HUES48 (cell line): ENCODE results near the gene ACTL8.

Experiments
- H3K27ac ChIP-seq: one replicate; pipeline ENCODE4 v1.7.0; 2013; ENCODE audit warnings: low read depth, low read length, inconsistent platforms
- H3K27me3 ChIP-seq: 2 replicates; pipeline ENCODE4 v1.6.1; 2013; ENCODE audit warnings: mild to moderate bottlenecking, low read length; ENCODE audit not compliant: control insufficient read depth, insufficient read depth
- H3K36me3 ChIP-seq: 2 replicates; pipeline ENCODE4 v1.6.1; 2013; ENCODE audit warnings: low read length; ENCODE audit not compliant: control insufficient read depth, insufficient read depth
- H3K4me1 ChIP-seq: 2 replicates; pipeline ENCODE4 v1.6.1; 2013; ENCODE audit warnings: mild to moderate bottlenecking, low read length; ENCODE audit not compliant: control insufficient read depth, insufficient read depth
- H3K4me3 ChIP-seq: 2 replicates; pipeline ENCODE4 v1.5.1; 2013; ENCODE audit warnings: mild to moderate bottlenecking, low read depth, low read length
- H3K9ac ChIP-seq: 2 replicates; pipeline ENCODE4 v1.6.1; 2013; ENCODE audit warnings: mild to moderate bottlenecking, low read depth, low read length, moderate library complexity
- H3K9me3 ChIP-seq: 2 replicates; pipeline ENCODE4 v1.6.1; 2013; ENCODE audit warnings: low read length; ENCODE audit not compliant: control insufficient read depth, insufficient read depth

ACTL8 gene

DNA sequence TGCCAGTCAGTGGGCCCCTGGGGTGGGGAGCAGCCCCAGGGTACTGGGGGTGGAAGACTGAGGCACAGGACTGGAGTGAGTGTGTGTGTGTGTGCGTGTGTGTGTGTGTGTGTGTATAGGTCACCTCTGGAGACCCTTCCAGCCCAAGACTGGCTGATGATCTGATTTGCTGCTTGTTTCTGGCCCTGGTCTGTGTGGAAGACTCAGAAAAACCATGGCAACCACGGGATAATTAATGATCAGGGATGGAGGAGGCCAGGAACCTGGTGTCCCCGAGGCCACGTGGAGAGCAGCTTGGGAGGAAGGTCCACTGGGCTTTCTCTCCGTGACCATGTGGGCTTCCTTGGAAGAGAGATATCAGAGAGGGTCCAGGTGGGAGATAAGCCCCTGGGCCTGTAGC lies 4.8 kb upstream of the ACTL8 start:
- H3K27me3 ChIP-seq = no peaks in the 10 kb centered on the region
- H3K4me3 ChIP-seq = no peak overlapping the region
- H3K27ac ChIP-seq = no peak overlapping the region
- peaks cover 13% of the 10 kb centered on the region for H3K9me3 ChIP-seq
- no peaks in the 10 kb centered on the region for H3K36me3 ChIP-seq
- no peak overlapping the region for H3K9ac ChIP-seq
- H3K4me1 ChIP-seq = no peaks in the 10 kb centered on the region

DNA sequence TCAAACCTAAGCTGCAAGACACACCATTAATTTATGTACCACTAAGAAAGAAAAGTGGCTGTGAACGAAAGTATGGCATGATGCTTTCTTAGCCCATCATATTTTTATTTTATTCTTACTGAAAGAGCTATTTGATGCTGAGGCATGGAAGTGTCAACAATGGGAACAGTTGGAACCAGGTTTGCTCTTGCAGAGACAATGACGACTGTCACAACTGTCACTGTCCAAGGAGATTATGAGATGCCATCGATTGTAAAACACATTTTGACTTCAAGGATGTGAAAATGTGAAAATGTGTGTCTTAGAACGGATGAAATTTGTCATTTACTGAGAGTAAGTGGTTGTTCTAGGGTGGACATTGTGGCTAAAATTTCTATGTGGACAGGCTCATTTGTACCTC lies 2.8 kb upstream of the ACTL8 start:
- no peak overlapping the region for H3K4me3 ChIP-seq
- H3K9ac ChIP-seq = no peak overlapping the region
- no peak overlapping the region for H3K27ac ChIP-seq
- no peaks in the 10 kb centered on the region for H3K36me3 ChIP-seq
- peaks cover 16% of the 10 kb centered on the region for H3K9me3 ChIP-seq
- no peaks in the 10 kb centered on the region for H3K4me1 ChIP-seq
- no peaks in the 10 kb centered on the region for H3K27me3 ChIP-seq

DNA sequence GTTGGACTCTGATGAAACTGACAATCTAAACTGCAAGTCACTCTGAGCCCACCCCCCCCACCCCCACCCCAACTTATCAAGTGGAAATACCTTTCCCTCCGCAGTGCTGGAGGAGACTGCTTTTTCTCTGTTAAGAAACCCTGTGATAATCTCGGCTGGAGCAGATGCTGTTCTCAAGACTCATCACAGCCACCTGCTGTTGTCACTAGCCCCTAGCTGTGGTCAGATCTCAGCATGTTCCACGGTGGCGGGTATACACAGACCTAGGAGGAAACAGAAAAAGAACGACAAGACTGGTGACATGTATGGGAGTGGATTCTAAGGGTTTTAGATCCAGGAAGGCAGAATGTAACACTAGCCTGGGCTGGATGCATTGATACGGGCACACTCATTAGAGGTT lies 2.3 kb downstream of the ACTL8 start:
- no peaks in the 10 kb centered on the region for H3K4me1 ChIP-seq
- H3K4me3 ChIP-seq = no peak overlapping the region
- no peak overlapping the region for H3K27ac ChIP-seq
- no peaks in the 10 kb centered on the region for H3K36me3 ChIP-seq
- H3K27me3 ChIP-seq = no peaks in the 10 kb centered on the region
- H3K9ac ChIP-seq = no peak overlapping the region
- H3K9me3 ChIP-seq = peaks cover 39% of the 10 kb centered on the region

DNA sequence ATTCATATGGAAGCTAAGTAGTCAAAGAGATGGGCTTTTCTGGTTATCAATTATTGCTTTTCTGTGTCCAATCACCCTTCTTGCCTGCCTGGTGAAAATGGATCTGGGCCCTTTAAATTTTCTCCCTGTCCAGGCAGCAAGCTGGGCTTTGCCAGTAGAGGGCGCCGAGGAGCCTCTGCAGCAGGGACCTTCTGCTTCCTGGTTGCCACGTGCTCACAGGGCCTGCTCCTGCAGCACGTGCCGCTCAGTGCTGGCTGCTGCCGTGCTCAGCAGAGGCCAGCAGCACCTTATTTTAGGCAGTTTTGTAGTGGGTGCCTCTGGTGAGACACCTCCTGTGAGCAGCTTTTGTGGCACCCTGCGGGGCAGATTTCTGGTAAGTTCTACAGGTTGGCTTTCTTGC lies 4.0 kb downstream of the ACTL8 start:
- no peaks in the 10 kb centered on the region for H3K27me3 ChIP-seq
- peaks cover 38% of the 10 kb centered on the region for H3K9me3 ChIP-seq

DNA sequence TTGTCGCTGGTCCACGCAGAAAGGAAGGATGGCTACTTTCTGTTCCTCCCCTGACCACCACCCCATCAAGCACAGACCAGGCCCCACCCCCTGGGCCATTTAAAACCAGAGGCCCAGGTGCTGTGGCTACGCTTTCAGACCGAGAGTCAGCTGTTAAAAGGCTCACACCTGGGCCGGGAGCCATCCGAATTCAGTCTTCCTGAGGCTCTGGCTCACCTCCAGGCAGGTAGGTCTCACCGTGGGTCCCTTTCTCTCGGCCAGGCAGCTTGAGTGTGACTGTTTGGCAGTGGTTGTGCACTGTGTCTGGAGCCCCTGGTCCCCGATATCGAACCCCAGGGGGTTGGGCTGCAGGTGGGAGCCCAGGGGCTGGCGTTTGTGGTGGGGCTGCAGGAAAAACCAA lies 7.2 kb downstream of the ACTL8 start:
- H3K9me3 ChIP-seq = peaks cover 23% of the 10 kb centered on the region
- no peak overlapping the region for H3K9ac ChIP-seq
- H3K36me3 ChIP-seq = no peaks in the 10 kb centered on the region
- no peak overlapping the region for H3K27ac ChIP-seq
- H3K4me1 ChIP-seq = no peaks in the 10 kb centered on the region
- H3K27me3 ChIP-seq = no peaks in the 10 kb centered on the region
- H3K4me3 ChIP-seq = no peak overlapping the region

More for the DNA sequence above, 4.0 kb downstream of the ACTL8 start:
- H3K36me3 ChIP-seq = no peaks in the 10 kb centered on the region
- H3K27ac ChIP-seq = no peak overlapping the region
- H3K4me3 ChIP-seq = no peak overlapping the region
- H3K4me1 ChIP-seq = no peaks in the 10 kb centered on the region
- H3K9ac ChIP-seq = no peak overlapping the region

DNA sequence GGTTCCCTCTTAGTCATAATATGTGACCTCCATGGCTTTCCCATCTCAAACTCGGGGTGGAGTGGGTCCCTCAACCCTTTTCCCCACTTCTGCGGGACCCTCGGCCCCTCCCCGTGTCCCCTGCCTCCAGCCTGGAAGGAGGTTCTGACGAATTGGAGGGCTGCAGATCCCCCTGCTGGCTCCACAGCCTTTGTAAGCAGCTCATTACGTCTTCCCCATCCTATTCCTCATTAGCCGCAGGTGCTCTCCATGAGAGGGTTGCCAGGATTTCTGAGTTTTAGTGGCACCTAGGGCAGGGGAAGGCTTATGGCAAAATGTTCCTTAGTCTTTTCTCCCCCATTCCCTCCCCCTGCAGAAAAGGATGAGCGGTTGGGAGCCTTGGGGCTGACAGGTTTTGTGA lies 8.3 kb downstream of the ACTL8 start:
- Histone ChIP-seq H3K9me3 (peaks cover 14% of the 10 kb centered on the region), H3K9ac (no peak overlapping the region), H3K27ac (no peak overlapping the region), H3K27me3 (no peaks in the 10 kb centered on the region), H3K4me3 (no peak overlapping the region), H3K36me3 (no peaks in the 10 kb centered on the region), H3K4me1 (no peaks in the 10 kb centered on the region)

DNA sequence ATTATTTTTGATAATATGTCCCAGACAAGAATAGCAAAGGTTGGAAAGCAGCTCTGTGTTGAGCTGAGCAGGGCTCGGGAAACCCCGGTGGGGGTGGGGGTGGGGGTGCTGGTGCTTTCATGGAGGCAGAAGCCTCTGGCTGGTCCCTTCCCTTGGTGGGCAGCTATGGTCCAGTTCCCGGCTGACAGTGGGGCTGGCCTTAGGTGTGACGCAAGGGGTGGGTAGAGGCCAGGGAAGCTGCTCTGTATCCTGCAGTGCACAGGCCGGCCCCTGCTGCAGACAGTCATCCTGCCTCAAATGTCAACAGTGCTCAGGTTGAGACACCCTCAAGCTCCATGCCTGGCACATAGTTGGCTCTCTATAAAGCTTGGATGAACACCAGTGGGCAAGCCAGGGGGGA lies 8.9 kb downstream of the ACTL8 start:
- H3K9me3 ChIP-seq = peaks cover 8% of the 10 kb centered on the region
- no peaks in the 10 kb centered on the region for H3K27me3 ChIP-seq
- no peak overlapping the region for H3K27ac ChIP-seq
- H3K9ac ChIP-seq = no peak overlapping the region
- H3K4me3 ChIP-seq = no peak overlapping the region
- H3K4me1 ChIP-seq = no peaks in the 10 kb centered on the region
- no peaks in the 10 kb centered on the region for H3K36me3 ChIP-seq

DNA sequence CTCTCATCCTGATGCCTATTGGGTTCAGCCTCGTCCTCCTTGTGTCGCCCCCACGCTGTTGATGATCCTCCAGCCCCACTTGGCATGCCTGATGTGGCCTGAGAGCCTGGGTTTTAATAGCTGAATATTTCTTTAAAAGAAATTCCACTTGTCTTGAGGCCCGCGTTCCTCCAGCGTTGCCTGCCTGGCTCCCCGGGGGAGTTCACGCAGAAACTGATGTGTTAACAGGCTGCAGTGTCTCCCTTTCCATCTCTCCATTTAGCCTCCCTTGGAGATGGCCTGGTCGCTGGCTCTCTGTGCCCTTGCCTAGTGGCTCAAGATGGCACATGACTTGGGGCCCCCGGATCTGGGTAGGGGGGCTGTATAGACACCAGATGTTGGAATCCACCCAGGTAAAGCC lies 9.5 kb downstream of the ACTL8 start:
- no peak overlapping the region for H3K9ac ChIP-seq
- H3K27me3 ChIP-seq = no peaks in the 10 kb centered on the region
- peaks cover 2% of the 10 kb centered on the region for H3K9me3 ChIP-seq
- no peaks in the 10 kb centered on the region for H3K36me3 ChIP-seq
- H3K4me3 ChIP-seq = no peak overlapping the region
- no peak overlapping the region for H3K27ac ChIP-seq
- H3K4me1 ChIP-seq = no peaks in the 10 kb centered on the region

DNA sequence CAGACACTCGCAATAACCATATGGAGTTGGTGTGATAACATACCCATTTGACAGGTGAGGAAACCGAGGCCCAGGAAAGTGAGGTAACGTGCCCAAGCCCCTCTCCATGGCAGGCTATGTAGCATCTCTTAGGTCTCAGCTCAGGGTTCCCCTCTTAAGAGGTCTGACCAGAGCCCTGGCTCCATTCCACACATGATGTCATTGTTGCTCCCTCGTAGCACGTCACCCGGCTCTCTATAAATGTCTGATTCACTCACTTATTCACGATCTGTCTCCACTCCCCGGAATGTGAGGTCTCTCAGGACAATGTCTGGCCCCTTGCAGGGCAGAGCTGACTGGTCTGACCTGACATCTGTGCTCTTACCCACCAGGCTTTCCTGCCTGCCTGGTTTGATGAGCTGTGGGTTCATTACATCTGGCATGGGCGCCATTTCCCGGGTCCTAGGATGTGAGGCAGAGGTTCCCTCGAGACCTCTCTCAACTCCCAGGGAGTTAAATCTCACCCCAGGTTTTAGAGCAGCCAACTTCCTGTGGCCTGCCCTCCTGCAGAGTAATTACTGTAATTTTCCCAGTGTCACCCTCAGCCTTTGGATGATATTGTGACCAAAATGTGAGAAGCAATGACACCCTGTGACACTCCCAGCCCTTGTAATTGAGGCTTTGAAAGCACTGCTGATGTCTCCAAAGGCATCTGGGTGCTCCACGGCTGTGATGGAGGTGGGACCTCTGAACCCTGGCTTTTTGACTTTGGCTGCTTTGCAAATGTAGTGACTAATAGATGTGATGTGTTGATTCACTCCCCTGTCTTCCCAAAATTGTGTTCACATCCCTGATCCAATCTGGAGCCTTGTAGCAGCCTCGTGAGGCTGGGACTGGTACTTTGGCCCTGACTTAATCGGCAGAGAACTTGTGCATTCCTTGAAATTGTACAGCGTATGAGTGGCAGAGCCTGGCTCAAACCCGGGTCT lies 10.6 kb downstream of the ACTL8 start:
- H3K4me1 ChIP-seq = no peaks in the 10 kb centered on the region

DNA sequence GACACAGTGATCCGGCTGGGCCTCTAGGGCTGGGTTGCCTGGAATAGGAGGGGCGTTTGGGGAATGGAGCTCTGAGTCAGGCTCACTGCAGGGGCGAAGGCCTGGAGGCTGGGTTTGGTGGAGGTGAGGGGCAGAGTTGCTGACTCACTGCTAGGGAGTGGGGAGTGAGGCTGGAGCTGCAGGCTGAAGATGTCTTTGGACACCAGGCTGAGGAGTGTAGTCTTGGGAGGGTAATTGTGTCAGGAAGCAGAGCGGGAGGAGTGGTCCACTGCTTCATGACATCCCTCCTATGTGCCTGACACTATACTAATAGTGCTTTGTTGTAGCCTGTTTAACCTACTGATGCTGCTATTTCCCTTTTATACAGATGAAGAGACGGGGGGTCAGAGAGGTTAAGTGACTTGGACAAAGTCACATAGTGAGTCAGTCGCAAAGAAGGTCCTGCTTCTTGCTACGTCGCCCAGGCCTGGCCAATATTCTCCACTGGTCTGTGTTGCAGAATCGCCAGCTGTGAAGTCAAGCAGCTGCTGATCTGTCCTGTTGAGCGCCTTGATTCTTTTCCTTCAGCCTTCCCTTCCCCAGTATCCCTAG lies 13.6 kb downstream of the ACTL8 start:
- no peaks in the 10 kb centered on the region for H3K27me3 ChIP-seq
- H3K9ac ChIP-seq = no peak overlapping the region
- H3K9me3 ChIP-seq = no peaks in the 10 kb centered on the region

More for the DNA sequence above, 10.6 kb downstream of the ACTL8 start:
- H3K36me3 ChIP-seq = no peaks in the 10 kb centered on the region
- no peak overlapping the region for H3K4me3 ChIP-seq
- H3K27me3 ChIP-seq = no peaks in the 10 kb centered on the region
- H3K27ac ChIP-seq = no peak overlapping the region
- no peak overlapping the region for H3K9ac ChIP-seq
- no peaks in the 10 kb centered on the region for H3K9me3 ChIP-seq

DNA sequence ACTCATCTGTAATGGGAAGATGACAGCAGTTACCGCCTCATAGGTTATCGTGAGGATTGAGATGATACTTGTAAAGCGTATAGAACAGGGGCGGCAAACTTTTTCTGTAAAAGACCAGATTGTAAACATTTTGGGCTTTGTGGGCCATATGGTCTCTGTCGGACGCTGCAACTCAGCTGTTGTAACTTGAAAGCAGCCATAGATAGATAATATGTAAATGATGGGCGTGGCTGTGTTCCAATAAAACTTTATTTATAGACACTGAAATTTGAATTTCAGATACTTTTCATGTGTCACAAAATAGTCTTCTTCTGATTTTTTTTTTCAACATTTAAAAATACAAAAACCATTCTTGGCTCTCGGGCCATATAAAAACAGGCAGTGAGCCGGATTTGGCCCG lies 15.8 kb downstream of the ACTL8 start:
- no peak overlapping the region for H3K4me3 ChIP-seq
- H3K9ac ChIP-seq = no peak overlapping the region
- no peak overlapping the region for H3K27ac ChIP-seq
- H3K36me3 ChIP-seq = no peaks in the 10 kb centered on the region
- no peaks in the 10 kb centered on the region for H3K4me1 ChIP-seq
- no peaks in the 10 kb centered on the region for H3K9me3 ChIP-seq
- no peaks in the 10 kb centered on the region for H3K27me3 ChIP-seq

More for the DNA sequence above, 13.6 kb downstream of the ACTL8 start:
- Histone ChIP-seq H3K36me3 (no peaks in the 10 kb centered on the region), H3K4me1 (no peaks in the 10 kb centered on the region), H3K4me3 (no peak overlapping the region), H3K27ac (no peak overlapping the region)
